ENCODE data around the gene TMIGD1. TPM values are rescaled to one million over a fixed set of nuclear protein-coding genes. Genes with fewer than 3 reads are reported as not detected.

The TMIGD1 gene
- total and polyA plus RNA-seq, 2 of the 13 experiments (the other 11 are each of a cell fraction or from before 2014, with no cell fraction given): not detected

DNA sequence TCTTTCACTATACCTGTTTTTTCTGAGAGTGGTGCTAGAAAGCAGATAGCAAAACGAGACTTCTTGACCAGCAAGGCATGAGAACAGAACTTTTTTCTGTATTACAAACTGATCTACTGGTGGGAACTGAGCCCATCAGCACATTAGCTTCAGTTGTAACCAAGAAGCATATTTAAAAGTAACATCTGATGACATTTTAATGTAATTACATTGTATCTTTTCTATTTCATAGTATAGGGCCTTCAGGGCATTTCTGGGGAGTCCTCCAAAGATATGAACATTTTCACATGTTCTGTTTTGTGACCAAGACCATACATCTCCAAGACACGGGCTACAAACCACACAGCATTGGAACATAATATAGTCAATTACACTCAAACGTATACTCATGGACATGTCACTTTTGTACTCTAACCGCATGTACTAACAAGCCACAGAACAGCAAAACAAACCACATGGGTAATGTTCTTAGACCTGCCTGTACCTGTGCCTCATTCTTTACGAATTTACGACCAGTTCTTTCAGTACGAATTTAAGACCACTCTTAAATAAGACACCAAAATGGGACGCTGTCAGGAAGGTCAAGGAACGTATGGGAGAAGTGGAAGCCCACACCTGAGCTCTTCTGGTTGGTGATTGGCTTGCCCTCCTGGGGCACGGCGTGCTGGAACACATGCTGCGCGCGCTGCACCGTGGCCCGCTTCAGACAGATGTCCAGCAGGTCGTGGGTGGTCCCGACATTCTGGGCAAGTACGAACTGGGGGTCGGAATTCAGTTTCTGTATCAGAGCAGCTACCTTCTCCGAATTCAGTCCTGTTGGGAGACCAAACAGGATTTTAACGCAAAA lies 42.9 kb downstream of the TMIGD1 start (continued):
- TF ChIP-seq, protein P1, sequence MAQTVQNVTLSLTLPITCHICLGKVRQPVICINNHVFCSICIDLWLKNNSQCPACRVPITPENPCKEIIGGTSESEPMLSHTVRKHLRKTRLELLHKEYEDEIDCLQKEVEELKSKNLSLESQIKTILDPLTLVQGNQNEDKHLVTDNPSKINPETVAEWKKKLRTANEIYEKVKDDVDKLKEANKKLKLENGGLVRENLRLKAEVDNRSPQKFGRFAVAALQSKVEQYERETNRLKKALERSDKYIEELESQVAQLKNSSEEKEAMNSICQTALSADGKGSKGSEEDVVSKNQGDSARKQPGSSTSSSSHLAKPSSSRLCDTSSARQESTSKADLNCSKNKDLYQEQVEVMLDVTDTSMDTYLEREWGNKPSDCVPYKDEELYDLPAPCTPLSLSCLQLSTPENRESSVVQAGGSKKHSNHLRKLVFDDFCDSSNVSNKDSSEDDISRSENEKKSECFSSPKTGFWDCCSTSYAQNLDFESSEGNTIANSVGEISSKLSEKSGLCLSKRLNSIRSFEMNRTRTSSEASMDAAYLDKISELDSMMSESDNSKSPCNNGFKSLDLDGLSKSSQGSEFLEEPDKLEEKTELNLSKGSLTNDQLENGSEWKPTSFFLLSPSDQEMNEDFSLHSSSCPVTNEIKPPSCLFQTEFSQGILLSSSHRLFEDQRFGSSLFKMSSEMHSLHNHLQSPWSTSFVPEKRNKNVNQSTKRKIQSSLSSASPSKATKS (CRISPR knock-in tag; IDR thresholded peaks at IDR 0.05): 0 out of 2 replicates have a peak, but pooled peaks have one; percentile 71
- TF ChIP-seq MBNL3 (CRISPR knock-in tag; conservative IDR thresholded peaks at IDR 0.05) (no peak), JUN (CRISPR knock-in tag; IDR thresholded peaks at IDR 0.05) (0 out of 2 replicates have a peak, but pooled peaks have one; percentile 19), ZZZ3 (CRISPR knock-in tag; IDR thresholded peaks at IDR 0.05; ENCODE audit: borderline replicate concordance) (no peak), GABPB1 (CRISPR knock-in tag; IDR thresholded peaks at IDR 0.05) (no peak), ZNF350 (CRISPR knock-in tag; IDR thresholded peaks at IDR 0.05; ENCODE audit: borderline replicate concordance, low read depth) (peak; percentile 59; the same call in 1 of the 2 replicates), CREM (IDR thresholded peaks at IDR 0.05) (no peak), CREM (CRISPR knock-in tag; IDR thresholded peaks at IDR 0.05) (no peak), TOPORS (CRISPR knock-in tag; IDR thresholded peaks at IDR 0.05) (no peak), ZNF251 (CRISPR knock-in tag; IDR thresholded peaks at IDR 0.05) (no peak), CREB1 (IDR thresholded peaks at IDR 0.05) (no peak), CREB1 (CRISPR knock-in tag; IDR thresholded peaks at IDR 0.05) (no peak), ZNF180 (CRISPR knock-in tag; IDR thresholded peaks at IDR 0.05; ENCODE audit: borderline replicate concordance, low read depth) (no peak), HNRNPUL1 (IDR thresholded peaks at IDR 0.05; ENCODE audit: low read depth, low read length) (no peak), ZFP41 (CRISPR knock-in tag; IDR thresholded peaks at IDR 0.05; ENCODE audit: borderline replicate concordance) (no peak), KMT2B (CRISPR knock-in tag; IDR thresholded peaks at IDR 0.05) (peak; percentile 51; the same call in 1 of the 2 replicates), GFI1 (CRISPR knock-in tag; IDR thresholded peaks at IDR 0.05; ENCODE audit: borderline replicate concordance) (no peak), LCORL (IDR thresholded peaks at IDR 0.05) (no peak), LCORL (CRISPR knock-in tag; IDR thresholded peaks at IDR 0.05) (no peak), ZFY (CRISPR knock-in tag; IDR thresholded peaks at IDR 0.05) (no peak), ZNF709 (CRISPR knock-in tag; IDR thresholded peaks at IDR 0.05) (no peak), ZBTB42 (CRISPR knock-in tag; IDR thresholded peaks at IDR 0.05) (no peak)
- TF ChIP-seq, protein P2, sequence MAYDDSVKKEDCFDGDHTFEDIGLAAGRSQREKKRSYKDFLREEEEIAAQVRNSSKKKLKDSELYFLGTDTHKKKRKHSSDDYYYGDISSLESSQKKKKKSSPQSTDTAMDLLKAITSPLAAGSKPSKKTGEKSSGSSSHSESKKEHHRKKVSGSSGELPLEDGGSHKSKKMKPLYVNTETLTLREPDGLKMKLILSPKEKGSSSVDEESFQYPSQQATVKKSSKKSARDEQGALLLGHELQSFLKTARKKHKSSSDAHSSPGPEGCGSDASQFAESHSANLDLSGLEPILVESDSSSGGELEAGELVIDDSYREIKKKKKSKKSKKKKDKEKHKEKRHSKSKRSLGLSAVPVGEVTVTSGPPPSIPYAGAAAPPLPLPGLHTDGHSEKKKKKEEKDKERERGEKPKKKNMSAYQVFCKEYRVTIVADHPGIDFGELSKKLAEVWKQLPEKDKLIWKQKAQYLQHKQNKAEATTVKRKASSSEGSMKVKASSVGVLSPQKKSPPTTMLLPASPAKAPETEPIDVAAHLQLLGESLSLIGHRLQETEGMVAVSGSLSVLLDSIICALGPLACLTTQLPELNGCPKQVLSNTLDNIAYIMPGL (CRISPR knock-in tag; IDR thresholded peaks at IDR 0.05; ENCODE audit: borderline replicate concordance in 1 of 2, low read depth in 1 of 2): peak in 1 of 2 experiments; percentile 22; a peak in 1 of 4 replicates
- TF ChIP-seq, protein P3, sequence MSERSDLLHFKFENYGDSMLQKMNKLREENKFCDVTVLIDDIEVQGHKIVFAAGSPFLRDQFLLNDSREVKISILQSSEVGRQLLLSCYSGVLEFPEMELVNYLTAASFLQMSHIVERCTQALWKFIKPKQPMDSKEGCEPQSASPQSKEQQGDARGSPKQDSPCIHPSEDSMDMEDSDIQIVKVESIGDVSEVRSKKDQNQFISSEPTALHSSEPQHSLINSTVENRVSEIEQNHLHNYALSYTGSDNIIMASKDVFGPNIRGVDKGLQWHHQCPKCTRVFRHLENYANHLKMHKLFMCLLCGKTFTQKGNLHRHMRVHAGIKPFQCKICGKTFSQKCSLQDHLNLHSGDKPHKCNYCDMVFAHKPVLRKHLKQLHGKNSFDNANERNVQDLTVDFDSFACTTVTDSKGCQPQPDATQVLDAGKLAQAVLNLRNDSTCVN (CRISPR knock-in tag; IDR thresholded peaks at IDR 0.05; ENCODE audit: borderline replicate concordance): 0 out of 2 replicates have a peak, but pooled peaks have one; percentile 53
- TF ChIP-seq, protein P4, sequence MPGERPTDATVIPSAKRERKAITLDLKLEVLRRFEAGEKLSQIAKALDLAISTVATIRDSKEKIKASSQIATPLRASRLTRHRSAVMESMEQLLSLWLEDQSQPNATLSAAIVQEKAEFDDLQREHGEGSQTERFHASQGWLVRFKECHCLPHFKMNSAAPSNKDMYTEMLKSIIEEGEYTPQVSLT (CRISPR knock-in tag; IDR thresholded peaks at IDR 0.05; ENCODE audit: borderline replicate concordance, low read depth): no peak
